Measurements from ENCODE around the gene MEI1.

GRCh38 chr22:41845380-41846267 is 146.3 kb downstream of the MEI1 start:
- TF ChIP-seq, protein P1, sequence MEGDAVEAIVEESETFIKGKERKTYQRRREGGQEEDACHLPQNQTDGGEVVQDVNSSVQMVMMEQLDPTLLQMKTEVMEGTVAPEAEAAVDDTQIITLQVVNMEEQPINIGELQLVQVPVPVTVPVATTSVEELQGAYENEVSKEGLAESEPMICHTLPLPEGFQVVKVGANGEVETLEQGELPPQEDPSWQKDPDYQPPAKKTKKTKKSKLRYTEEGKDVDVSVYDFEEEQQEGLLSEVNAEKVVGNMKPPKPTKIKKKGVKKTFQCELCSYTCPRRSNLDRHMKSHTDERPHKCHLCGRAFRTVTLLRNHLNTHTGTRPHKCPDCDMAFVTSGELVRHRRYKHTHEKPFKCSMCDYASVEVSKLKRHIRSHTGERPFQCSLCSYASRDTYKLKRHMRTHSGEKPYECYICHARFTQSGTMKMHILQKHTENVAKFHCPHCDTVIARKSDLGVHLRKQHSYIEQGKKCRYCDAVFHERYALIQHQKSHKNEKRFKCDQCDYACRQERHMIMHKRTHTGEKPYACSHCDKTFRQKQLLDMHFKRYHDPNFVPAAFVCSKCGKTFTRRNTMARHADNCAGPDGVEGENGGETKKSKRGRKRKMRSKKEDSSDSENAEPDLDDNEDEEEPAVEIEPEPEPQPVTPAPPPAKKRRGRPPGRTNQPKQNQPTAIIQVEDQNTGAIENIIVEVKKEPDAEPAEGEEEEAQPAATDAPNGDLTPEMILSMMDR (IDR thresholded peaks at IDR 0.05; ENCODE audit: low read depth, low read length, missing input control): no peak
- no peak for TF ChIP-seq SP1 (IDR thresholded peaks at IDR 0.05)
- TF ChIP-seq EGR1 (IDR thresholded peaks at IDR 0.05; ENCODE audit: low read depth in 2 of 2): no peak
- TF ChIP-seq MAX (IDR thresholded peaks at IDR 0.05): no peak
- TF ChIP-seq YY1 (IDR thresholded peaks at IDR 0.05): no peak
- TF ChIP-seq ATF3 (IDR thresholded peaks at IDR 0.05): no peak
- no peak for TF ChIP-seq FOXA1 (IDR thresholded peaks at IDR 0.05)
- TF ChIP-seq, protein P2, sequence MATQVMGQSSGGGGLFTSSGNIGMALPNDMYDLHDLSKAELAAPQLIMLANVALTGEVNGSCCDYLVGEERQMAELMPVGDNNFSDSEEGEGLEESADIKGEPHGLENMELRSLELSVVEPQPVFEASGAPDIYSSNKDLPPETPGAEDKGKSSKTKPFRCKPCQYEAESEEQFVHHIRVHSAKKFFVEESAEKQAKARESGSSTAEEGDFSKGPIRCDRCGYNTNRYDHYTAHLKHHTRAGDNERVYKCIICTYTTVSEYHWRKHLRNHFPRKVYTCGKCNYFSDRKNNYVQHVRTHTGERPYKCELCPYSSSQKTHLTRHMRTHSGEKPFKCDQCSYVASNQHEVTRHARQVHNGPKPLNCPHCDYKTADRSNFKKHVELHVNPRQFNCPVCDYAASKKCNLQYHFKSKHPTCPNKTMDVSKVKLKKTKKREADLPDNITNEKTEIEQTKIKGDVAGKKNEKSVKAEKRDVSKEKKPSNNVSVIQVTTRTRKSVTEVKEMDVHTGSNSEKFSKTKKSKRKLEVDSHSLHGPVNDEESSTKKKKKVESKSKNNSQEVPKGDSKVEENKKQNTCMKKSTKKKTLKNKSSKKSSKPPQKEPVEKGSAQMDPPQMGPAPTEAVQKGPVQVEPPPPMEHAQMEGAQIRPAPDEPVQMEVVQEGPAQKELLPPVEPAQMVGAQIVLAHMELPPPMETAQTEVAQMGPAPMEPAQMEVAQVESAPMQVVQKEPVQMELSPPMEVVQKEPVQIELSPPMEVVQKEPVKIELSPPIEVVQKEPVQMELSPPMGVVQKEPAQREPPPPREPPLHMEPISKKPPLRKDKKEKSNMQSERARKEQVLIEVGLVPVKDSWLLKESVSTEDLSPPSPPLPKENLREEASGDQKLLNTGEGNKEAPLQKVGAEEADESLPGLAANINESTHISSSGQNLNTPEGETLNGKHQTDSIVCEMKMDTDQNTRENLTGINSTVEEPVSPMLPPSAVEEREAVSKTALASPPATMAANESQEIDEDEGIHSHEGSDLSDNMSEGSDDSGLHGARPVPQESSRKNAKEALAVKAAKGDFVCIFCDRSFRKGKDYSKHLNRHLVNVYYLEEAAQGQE (IDR thresholded peaks at IDR 0.05): no peak
- TF ChIP-seq RAD21 (IDR thresholded peaks at IDR 0.05): no peak
- TF ChIP-seq JUND (IDR thresholded peaks at IDR 0.05): no peak

Data from liver (tissue), 3 donors.